ENCODE results near the gene MRPL23. TPM values are rescaled to one million over a fixed set of nuclear protein-coding genes. Genes with fewer than 3 reads are reported as not detected.

MRPL23 gene
- total and polyA plus RNA-seq, 4 donors = 33.0 to 83.9 (median 67.6) TPM

DNA sequence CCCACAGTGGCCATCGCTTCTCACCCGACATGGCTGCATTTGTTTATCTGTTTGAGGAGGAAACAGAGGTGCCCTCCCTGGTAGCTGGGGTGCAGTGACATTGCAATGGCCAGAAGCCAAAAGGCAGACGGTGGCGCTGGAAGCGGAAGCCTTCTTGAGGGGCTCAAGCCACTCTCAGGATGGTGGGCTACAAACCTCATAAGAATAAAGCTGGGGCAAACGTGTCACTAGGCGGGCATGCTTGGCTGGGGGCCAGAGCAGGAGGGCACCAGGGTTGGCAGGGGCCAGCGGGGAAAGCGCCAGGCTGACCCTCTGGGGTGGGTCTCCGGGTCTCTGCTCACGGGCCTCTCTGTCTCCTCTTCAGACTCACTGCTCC lies 15.0 kb upstream of the MRPL23 start:
- TF ChIP-seq NR2F2 (IDR thresholded peaks at IDR 0.05) = no peak
- TF ChIP-seq, protein P1, sequence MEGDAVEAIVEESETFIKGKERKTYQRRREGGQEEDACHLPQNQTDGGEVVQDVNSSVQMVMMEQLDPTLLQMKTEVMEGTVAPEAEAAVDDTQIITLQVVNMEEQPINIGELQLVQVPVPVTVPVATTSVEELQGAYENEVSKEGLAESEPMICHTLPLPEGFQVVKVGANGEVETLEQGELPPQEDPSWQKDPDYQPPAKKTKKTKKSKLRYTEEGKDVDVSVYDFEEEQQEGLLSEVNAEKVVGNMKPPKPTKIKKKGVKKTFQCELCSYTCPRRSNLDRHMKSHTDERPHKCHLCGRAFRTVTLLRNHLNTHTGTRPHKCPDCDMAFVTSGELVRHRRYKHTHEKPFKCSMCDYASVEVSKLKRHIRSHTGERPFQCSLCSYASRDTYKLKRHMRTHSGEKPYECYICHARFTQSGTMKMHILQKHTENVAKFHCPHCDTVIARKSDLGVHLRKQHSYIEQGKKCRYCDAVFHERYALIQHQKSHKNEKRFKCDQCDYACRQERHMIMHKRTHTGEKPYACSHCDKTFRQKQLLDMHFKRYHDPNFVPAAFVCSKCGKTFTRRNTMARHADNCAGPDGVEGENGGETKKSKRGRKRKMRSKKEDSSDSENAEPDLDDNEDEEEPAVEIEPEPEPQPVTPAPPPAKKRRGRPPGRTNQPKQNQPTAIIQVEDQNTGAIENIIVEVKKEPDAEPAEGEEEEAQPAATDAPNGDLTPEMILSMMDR (IDR thresholded peaks at IDR 0.05; ENCODE audit: low read depth, low read length, missing input control) = no peak
- no peak for TF ChIP-seq FOXA1 (IDR thresholded peaks at IDR 0.05)
- TF ChIP-seq, protein P2, sequence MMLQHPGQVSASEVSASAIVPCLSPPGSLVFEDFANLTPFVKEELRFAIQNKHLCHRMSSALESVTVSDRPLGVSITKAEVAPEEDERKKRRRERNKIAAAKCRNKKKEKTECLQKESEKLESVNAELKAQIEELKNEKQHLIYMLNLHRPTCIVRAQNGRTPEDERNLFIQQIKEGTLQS (IDR thresholded peaks at IDR 0.05) = no peak
- TF ChIP-seq HNF4A (conservative IDR thresholded peaks at IDR 0.05) = no peak
- TF ChIP-seq RXRA (IDR thresholded peaks at IDR 0.05) = no peak
- TF ChIP-seq, protein P3, sequence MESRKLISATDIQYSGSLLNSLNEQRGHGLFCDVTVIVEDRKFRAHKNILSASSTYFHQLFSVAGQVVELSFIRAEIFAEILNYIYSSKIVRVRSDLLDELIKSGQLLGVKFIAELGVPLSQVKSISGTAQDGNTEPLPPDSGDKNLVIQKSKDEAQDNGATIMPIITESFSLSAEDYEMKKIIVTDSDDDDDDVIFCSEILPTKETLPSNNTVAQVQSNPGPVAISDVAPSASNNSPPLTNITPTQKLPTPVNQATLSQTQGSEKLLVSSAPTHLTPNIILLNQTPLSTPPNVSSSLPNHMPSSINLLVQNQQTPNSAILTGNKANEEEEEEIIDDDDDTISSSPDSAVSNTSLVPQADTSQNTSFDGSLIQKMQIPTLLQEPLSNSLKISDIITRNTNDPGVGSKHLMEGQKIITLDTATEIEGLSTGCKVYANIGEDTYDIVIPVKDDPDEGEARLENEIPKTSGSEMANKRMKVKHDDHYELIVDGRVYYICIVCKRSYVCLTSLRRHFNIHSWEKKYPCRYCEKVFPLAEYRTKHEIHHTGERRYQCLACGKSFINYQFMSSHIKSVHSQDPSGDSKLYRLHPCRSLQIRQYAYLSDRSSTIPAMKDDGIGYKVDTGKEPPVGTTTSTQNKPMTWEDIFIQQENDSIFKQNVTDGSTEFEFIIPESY (IDR thresholded peaks at IDR 0.05) = no peak
- TF ChIP-seq, protein P4, sequence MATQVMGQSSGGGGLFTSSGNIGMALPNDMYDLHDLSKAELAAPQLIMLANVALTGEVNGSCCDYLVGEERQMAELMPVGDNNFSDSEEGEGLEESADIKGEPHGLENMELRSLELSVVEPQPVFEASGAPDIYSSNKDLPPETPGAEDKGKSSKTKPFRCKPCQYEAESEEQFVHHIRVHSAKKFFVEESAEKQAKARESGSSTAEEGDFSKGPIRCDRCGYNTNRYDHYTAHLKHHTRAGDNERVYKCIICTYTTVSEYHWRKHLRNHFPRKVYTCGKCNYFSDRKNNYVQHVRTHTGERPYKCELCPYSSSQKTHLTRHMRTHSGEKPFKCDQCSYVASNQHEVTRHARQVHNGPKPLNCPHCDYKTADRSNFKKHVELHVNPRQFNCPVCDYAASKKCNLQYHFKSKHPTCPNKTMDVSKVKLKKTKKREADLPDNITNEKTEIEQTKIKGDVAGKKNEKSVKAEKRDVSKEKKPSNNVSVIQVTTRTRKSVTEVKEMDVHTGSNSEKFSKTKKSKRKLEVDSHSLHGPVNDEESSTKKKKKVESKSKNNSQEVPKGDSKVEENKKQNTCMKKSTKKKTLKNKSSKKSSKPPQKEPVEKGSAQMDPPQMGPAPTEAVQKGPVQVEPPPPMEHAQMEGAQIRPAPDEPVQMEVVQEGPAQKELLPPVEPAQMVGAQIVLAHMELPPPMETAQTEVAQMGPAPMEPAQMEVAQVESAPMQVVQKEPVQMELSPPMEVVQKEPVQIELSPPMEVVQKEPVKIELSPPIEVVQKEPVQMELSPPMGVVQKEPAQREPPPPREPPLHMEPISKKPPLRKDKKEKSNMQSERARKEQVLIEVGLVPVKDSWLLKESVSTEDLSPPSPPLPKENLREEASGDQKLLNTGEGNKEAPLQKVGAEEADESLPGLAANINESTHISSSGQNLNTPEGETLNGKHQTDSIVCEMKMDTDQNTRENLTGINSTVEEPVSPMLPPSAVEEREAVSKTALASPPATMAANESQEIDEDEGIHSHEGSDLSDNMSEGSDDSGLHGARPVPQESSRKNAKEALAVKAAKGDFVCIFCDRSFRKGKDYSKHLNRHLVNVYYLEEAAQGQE (IDR thresholded peaks at IDR 0.05) = no peak
- no peak for TF ChIP-seq FOXA2 (IDR thresholded peaks at IDR 0.05)
- H3K4me1 ChIP-seq (ENCODE audit: control insufficient read depth in 4 of 4, insufficient read depth in 4 of 4, low read length in 3 of 4) = no peaks in the 10 kb centered on the region
- DNase-seq (ENCODE audit: low spot score) = no peak
- H3K27ac ChIP-seq (ENCODE audit: low read depth in 1 of 2, low read length in 2 of 2) = no peak overlapping the region
- H3K36me3 ChIP-seq (ENCODE audit: control insufficient read depth in 4 of 4, insufficient read depth in 3 of 4, low read depth in 1 of 4, low read length in 3 of 4) = no peaks in the 10 kb centered on the region
- no peaks in the 10 kb centered on the region for H3K9me3 ChIP-seq (ENCODE audit: control insufficient read depth in 4 of 4, low read length in 3 of 4)
- WGBS = 80% methylated on average over 11 of the region's 11 CpGs
- no peak overlapping the region for H3K9ac ChIP-seq (ENCODE audit: low read depth in 1 of 2, low read length in 2 of 2)
- no peaks in the 10 kb centered on the region for H3K27me3 ChIP-seq (ENCODE audit: control insufficient read depth in 4 of 4, insufficient read depth in 4 of 4, low read length in 3 of 4)
- H3K4me3 ChIP-seq (ENCODE audit: low read depth in 1 of 3, low read length in 3 of 3) = no peak overlapping the region

DNA sequence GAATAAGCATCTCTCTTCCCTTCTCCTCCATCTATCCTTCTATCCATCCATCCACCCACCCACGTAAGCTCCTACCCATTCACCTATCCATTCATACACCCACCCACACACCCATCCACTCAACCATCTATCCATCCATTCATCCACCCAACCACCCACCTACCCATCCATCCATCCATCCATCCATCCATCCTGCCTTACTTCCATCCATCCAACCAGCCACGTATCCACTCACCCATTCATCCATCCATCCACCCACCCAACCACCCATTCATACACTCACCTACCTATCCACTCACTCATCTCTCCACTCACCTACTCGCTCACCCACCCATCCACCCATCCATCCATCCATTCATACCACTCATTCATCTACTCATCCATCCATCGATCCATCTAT lies 14.5 kb upstream of the MRPL23 start:
- Histone ChIP-seq H3K9ac (ENCODE audit: low read depth in 1 of 2, low read length in 2 of 2) (no peak overlapping the region), H3K9me3 (ENCODE audit: control insufficient read depth in 4 of 4, low read length in 3 of 4) (no peaks in the 10 kb centered on the region), H3K4me1 (ENCODE audit: control insufficient read depth in 4 of 4, insufficient read depth in 4 of 4, low read length in 3 of 4) (no peaks in the 10 kb centered on the region), H3K36me3 (ENCODE audit: control insufficient read depth in 4 of 4, insufficient read depth in 3 of 4, low read depth in 1 of 4, low read length in 3 of 4) (no peaks in the 10 kb centered on the region), H3K27me3 (ENCODE audit: control insufficient read depth in 4 of 4, insufficient read depth in 4 of 4, low read length in 3 of 4) (no peaks in the 10 kb centered on the region), H3K27ac (ENCODE audit: low read depth in 1 of 2, low read length in 2 of 2) (no peak overlapping the region), H3K4me3 (ENCODE audit: low read depth in 1 of 3, low read length in 3 of 3) (no peak overlapping the region)
- TF ChIP-seq TAF1 (conservative IDR thresholded peaks at IDR 0.05) (no peak), NR2F2 (IDR thresholded peaks at IDR 0.05) (no peak)
- TF ChIP-seq, protein P2 (IDR thresholded peaks at IDR 0.05) = no peak
- no peak for DNase-seq (ENCODE audit: low spot score)
- 94% methylated on average over 4 of the region's 4 CpGs for WGBS

Data from liver (tissue), 9 donors.